ENCODE measurements around the gene DNAL4.
A peak's percentile ranks its signal among the peaks of the same experiment; 100 is the strongest.

The DNAL4 gene

DNA sequence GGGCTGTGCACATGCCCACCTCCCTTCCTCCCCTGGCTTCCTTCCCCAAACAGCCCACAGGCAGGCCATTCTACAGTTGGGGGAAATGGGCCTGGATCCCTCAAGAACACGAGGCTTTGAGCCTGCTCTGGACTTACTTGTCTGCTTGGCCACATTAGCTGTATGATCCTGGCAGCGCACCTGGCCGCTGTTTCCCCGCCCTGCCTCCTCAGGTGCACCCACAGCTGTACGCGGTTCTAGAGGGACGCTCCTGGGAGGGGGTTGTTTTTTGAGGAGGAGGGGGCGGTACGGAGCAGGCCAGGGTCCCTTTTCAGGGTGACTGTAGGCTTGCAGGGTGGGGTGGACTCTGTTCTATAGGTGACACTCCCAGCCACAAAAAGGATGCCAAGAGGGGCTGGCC, 26.6 kb downstream of the DNAL4 start:
- no peak for DNase-seq (ENCODE audit: low spot score)
- ChIA-PET POLR2A (ENCODE audit: low non-redundant PET) (no interaction called here), CTCF (interaction anchor here (0.7 to 3.1 kb wide), 2 partner anchors 100 to 102 kb away, joined by 7 to 11 read pairs; no protein-coding TSS in a partner anchor)
- H3K27ac ChIP-seq, result no peak overlapping the region
- TF ChIP-seq CTCF (conservative IDR thresholded peaks at IDR 0.05; ENCODE audit: low read depth), result no peak

DNA sequence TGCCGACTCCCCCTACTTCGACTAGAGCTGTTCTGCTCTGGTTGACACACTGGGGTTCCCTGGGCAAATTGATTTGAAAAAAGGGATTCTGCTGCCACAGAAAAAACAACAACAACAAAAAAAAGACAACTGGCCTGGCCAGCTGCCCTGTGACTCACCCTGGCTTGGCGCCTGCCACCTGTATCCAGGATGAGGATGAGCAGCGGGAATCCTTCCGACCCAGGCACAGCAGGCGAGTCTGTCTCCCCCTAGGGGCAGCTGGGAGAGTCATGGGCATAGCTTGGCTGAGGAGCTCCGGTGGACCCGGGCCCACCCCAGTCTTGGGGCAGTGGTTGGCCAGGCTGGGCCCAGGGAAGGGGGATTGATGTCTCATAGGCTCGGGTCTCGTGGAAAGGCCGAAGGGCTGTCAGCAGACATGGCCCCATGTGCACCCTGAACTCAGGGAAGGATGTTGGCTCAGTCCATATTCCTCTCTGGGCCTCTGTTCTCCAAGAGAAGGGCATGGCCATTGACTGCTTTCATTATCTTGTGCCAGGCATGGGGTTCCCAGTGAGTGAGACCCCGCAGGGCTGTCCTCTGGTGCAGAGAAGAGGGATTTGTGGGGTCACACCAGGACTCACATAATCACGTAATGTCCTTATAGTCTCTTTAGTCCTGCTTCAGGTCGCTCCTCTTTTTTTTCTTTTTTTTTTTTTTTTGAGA, 27.7 kb downstream of the DNAL4 start:
- peak; percentile 81 for DNase-seq (ENCODE audit: low spot score)
- CTCF ChIA-PET, result interaction anchor here (0.5 to 1.1 kb wide), 13 partner anchors 11 to 1679 kb away, joined by 3 to 9 read pairs (median 3); partner anchors contain the start of gene SUN2
- TF ChIP-seq CTCF (conservative IDR thresholded peaks at IDR 0.05; ENCODE audit: low read depth), result peak; percentile 92
- POLR2A ChIA-PET (ENCODE audit: low non-redundant PET), result no interaction called here
- peak overlapping the region; percentile 79 for H3K27ac ChIP-seq

DNA sequence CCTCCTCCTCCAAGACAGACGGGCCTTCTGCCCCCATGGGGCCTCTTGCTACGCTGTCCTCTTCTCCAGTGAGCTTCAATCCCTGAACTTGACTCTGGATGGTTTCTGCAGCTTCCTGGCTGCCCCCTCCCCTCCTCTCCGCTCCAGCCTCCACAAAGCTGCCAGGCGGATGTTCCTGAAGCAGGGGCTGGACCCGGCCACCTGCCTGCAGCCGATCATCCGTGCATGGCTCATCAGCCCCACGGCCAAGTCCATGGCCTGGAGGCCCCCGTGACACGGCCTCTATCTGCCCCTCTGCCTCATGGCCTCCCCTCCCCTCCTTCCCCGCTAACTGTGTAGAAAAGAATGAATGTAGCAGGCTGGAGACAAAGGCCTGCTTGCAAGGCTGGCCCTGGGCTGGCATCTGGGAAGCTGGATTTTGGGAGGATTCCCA, 31.4 kb downstream of the DNAL4 start:
- H3K27ac ChIP-seq, result peak overlapping the region; percentile 30
- ChIA-PET CTCF (no interaction called here), POLR2A (ENCODE audit: low non-redundant PET) (no interaction called here)
- DNase-seq (ENCODE audit: low spot score), result no peak
- TF ChIP-seq CTCF (conservative IDR thresholded peaks at IDR 0.05; ENCODE audit: low read depth), result no peak

- TF ChIP-seq CTCF (conservative IDR thresholded peaks at IDR 0.05; ENCODE audit: low read depth), result no peak
- DNase-seq (ENCODE audit: low spot score), result no peak
- CTCF ChIA-PET, result no interaction called here
- POLR2A ChIA-PET (ENCODE audit: low non-redundant PET), result no interaction called here
- peak overlapping the region; percentile 30 for H3K27ac ChIP-seq
Observed at GRCh38 chr22:38761202-38762162, 32.5 kb downstream of the DNAL4 start.

DNA sequence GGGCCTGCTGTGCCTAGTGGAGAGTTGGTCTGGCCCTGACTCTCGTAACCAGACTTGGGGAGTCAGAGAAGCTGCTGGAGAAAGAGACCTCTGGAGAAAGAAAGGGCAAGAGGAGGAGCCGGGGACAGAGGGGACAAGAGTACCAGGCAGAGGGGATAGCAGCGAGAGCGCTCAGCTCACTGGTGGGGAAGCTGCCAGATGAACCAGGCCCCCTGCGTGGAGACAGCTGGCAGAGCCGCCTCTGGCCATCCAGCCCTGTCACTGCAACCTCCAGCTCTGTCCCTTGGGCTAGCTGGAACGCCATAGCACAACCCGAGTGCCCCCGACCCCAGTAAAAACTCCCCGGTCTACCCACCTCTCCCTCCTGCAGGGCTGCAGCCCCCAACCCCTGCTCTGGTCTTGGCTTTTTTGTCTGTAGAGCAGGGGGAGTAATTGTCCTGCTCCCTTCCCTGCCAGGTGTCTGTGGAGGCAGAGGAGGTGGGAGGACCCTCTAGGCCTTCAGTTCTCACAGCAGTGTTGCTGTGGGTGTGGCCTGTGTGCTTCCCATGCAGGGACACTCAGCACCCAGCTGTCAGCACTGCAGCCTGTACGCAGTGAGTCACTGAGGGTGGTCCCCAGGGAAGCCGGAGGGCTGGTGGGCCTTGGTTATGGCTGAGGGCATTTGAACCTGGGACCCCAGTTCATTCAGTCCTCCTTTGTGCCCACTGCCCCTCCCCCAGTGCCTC, 33.3 kb downstream of the DNAL4 start:
- DNase-seq (ENCODE audit: low spot score), result no peak
- no peak overlapping the region; the same call in 1 of the 2 replicates for H3K27ac ChIP-seq
- CTCF ChIA-PET, result no interaction called here
- TF ChIP-seq CTCF (conservative IDR thresholded peaks at IDR 0.05; ENCODE audit: low read depth), result no peak
- POLR2A ChIA-PET (ENCODE audit: low non-redundant PET), result no interaction called here

DNA sequence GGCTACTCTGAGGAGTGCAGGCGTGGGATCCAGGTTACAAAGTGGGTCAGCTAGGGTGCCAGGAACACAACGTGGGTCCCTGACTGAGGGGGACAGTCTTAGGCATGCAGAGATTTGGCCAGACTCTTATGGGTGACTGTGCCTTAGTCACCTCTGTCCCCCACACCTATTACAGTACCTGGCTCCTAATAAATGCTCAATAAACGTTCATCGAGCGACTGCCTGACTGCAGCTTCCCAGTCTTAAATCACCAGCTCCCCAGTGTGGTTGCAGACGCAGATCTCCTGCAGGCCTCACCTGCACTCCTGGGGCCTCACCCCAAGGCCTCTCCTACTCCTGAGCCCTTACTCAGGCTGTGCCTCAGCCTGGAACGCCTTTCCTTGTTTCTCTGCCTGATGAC, 34.9 kb downstream of the DNAL4 start:
- ChIA-PET POLR2A (ENCODE audit: low non-redundant PET) (interaction anchor here (1.0 kb wide), 1 partner anchor 75 kb away, joined by 3 read pairs; no protein-coding TSS in a partner anchor), CTCF (no interaction called here)
- peak overlapping the region; percentile 11; the same call in 1 of the 2 replicates for H3K27ac ChIP-seq
- TF ChIP-seq CTCF (conservative IDR thresholded peaks at IDR 0.05; ENCODE audit: low read depth), result no peak
- no peak for DNase-seq (ENCODE audit: low spot score)
